ENCODE data around the gene FXYD2.

GRCh38 chr11:117828611-117829368 is 4.2 kb upstream of the FXYD2 start:
- TF ChIP-seq CTCF (conservative IDR thresholded peaks at IDR 0.05 in 1 of 2, IDR thresholded peaks at IDR 0.05 in 1 of 2; ENCODE audit: low read depth in 1 of 2, low read length in 2 of 2) (no peak), EZH2 (IDR thresholded peaks at IDR 0.05; ENCODE audit: low read length, missing control alignments) (no peak)
